ENCODE measurements around the gene KPNA5. TPM values are rescaled to one million over a fixed set of nuclear protein-coding genes. Genes with fewer than 3 reads are reported as not detected.

KPNA5 gene
- total and polyA plus RNA-seq, 9 of the 15 experiments (the other 6 are each of a cell fraction or from before 2014, with no cell fraction given), result 3.2 to 10.3 (median 6.5) TPM

GRCh38 chr6:116666869-116667268, 14.1 kb upstream of the KPNA5 start (continued):
- TF ChIP-seq ADNP (tag; IDR thresholded peaks at IDR 0.05) (no peak), PRMT5 (CRISPR knock-in tag; IDR thresholded peaks at IDR 0.05) (no peak), SMARCA4 (IDR thresholded peaks at IDR 0.05) (peak; percentile 53; the same call in 1 of the 2 replicates), TCF3 (CRISPR knock-in tag; IDR thresholded peaks at IDR 0.05) (peak; percentile 56; the same call in 1 of the 2 replicates), POLR2G (IDR thresholded peaks at IDR 0.05; ENCODE audit: low read depth, low read length) (no peak), ZBTB17 (CRISPR knock-in tag; IDR thresholded peaks at IDR 0.05) (no peak), RBM15 (IDR thresholded peaks at IDR 0.05; ENCODE audit: insufficient read depth, low read length) (no peak), CBFA2T3 (IDR thresholded peaks at IDR 0.05) (peak; percentile 70), EP400 (IDR thresholded peaks at IDR 0.05) (no peak), ZC3H4 (CRISPR knock-in tag; IDR thresholded peaks at IDR 0.05; ENCODE audit: borderline replicate concordance) (no peak), RHOXF2B (CRISPR knock-in tag; conservative IDR thresholded peaks at IDR 0.05) (no peak), ZNF133 (CRISPR knock-in tag; IDR thresholded peaks at IDR 0.05) (no peak), SMAD1 (IDR thresholded peaks at IDR 0.05; ENCODE audit: low read depth, low read length, partially characterized antibody) (no peak), CEBPB (tag; IDR thresholded peaks at IDR 0.05) (peak; percentile 66; the same call in 1 of the 2 replicates), TCF7 (IDR thresholded peaks at IDR 0.05; ENCODE audit: borderline replicate concordance) (no peak), ZNF644 (tag; IDR thresholded peaks at IDR 0.05; ENCODE audit: low read depth) (no peak)
- TF ChIP-seq, protein P1, sequence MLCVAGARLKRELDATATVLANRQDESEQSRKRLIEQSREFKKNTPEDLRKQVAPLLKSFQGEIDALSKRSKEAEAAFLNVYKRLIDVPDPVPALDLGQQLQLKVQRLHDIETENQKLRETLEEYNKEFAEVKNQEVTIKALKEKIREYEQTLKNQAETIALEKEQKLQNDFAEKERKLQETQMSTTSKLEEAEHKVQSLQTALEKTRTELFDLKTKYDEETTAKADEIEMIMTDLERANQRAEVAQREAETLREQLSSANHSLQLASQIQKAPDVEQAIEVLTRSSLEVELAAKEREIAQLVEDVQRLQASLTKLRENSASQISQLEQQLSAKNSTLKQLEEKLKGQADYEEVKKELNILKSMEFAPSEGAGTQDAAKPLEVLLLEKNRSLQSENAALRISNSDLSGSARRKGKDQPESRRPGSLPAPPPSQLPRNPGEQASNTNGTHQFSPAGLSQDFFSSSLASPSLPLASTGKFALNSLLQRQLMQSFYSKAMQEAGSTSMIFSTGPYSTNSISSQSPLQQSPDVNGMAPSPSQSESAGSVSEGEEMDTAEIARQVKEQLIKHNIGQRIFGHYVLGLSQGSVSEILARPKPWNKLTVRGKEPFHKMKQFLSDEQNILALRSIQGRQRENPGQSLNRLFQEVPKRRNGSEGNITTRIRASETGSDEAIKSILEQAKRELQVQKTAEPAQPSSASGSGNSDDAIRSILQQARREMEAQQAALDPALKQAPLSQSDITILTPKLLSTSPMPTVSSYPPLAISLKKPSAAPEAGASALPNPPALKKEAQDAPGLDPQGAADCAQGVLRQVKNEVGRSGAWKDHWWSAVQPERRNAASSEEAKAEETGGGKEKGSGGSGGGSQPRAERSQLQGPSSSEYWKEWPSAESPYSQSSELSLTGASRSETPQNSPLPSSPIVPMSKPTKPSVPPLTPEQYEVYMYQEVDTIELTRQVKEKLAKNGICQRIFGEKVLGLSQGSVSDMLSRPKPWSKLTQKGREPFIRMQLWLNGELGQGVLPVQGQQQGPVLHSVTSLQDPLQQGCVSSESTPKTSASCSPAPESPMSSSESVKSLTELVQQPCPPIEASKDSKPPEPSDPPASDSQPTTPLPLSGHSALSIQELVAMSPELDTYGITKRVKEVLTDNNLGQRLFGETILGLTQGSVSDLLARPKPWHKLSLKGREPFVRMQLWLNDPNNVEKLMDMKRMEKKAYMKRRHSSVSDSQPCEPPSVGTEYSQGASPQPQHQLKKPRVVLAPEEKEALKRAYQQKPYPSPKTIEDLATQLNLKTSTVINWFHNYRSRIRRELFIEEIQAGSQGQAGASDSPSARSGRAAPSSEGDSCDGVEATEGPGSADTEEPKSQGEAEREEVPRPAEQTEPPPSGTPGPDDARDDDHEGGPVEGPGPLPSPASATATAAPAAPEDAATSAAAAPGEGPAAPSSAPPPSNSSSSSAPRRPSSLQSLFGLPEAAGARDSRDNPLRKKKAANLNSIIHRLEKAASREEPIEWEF (CRISPR knock-in tag; IDR thresholded peaks at IDR 0.05), result no peak
- TF ChIP-seq, protein P2, sequence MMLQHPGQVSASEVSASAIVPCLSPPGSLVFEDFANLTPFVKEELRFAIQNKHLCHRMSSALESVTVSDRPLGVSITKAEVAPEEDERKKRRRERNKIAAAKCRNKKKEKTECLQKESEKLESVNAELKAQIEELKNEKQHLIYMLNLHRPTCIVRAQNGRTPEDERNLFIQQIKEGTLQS (IDR thresholded peaks at IDR 0.05), result peak; percentile 42
- TF ChIP-seq, protein P2 (CRISPR knock-in tag; conservative IDR thresholded peaks at IDR 0.05), result no peak
